H4 (cell line): Measurements from ENCODE around the gene INCENP. TPM values are rescaled to one million over a fixed set of nuclear protein-coding genes. Genes with fewer than 3 reads are reported as not detected.

ENCODE experiments used
- DNase-seq: peaks from one replicate; pipeline ENCODE4 v3.0.0-alpha.2; 2015; ENCODE audit warnings: low spot score
- total RNA-seq: library from RNA; depleted of rRNA; stranded (reverse); fragments of >200 nt; shearing (Covaris generic); gene quantifications from 2 replicates; pipeline ENCODE4 v1.2.3, GENCODE V29; 2014

The INCENP gene
- total RNA-seq, 1 experiment from 2014 or later = 48.9 TPM

- no peak for DNase-seq
Observed at GRCh38 chr11:62140304-62141110, 16.7 kb downstream of the INCENP start.

DNA sequence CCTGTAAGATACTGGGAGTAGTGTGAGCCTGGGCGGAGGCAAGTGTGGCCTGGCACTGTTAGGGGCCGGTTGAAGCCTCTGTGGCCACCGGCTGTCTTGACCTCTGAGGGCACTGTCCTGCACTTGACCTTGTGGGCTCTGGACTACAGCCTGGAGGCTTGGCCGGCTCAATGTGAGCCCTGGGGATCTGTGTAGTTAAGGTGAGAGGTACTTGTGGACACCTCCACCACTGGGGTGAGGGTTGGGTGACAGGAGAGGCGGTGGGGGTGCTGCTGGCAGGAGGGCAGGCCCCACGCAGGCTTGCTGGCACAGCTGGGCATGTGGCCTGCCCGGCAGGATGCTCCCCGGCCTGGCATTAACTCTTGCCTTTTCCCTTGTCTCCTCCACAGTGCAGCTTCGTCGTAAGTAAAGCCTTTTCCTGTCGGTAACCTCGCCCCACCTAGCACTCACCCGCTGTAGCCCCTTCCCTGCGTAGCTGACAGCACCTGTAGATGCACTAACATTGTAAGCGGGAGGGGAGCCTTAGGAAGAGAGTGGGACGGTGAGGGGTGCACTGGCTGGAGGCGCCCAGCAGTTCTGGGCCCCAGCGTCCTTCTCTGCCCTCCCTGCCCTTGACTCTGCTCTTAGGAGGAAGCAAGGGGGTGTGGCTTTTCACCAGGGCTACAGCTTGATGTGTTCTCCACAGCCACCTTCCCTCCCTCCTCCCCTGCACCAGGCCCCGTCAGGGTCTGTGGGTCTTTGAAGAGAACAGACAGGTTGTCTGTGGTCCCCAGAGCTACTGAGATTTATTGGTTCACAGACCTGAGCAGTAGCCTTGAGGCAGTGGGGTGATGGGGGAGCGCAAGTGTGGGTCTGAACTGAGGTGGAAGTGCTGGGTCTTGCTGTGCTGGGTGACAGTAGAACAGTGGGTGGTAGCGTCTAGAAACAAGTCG is 17.6 kb downstream of the INCENP start:
- no peak for DNase-seq

DNA sequence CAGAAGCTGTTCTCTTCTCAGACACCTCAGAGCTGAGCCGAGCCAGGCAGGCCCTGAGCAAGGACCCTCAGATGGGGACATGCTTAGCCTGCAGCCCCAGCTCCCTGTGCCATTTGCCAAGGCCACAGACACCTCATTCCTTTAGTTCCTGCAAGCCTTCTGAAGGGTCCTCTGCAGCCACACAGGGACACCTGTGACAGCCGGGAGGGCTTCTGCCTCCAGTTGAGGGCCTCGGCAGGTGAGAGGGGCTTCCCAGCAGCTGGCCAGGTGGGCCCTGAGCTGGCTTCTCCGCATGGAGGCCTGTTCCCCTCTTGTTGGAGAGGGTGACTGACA is 18.2 kb downstream of the INCENP start:
- no peak for DNase-seq

DNA sequence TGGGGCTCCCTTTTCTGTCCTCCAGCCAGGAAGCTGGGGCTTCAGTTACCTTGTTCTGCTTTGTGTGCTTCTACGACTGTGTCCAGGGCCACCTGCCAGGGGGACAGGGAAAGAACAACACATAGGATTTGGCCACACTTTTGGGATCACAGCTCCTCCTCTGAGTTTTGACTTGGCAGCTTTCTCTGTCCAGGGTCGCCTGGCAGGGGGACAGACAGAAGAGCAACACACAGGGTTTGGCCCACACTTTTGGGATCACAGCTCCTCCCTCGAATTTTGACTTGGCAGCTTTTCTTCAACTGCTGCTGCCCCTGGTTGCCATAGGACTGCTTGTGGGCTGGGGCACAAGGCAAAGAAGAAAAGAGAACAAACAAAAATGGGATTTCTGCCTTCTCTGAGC is 19.1 kb downstream of the INCENP start:
- no peak for DNase-seq

GRCh38 chr11:62143727-62144126 is 19.9 kb downstream of the INCENP start:
- no peak for DNase-seq

GRCh38 chr11:62144641-62145255 is 20.9 kb downstream of the INCENP start:
- DNase-seq = no peak

DNA sequence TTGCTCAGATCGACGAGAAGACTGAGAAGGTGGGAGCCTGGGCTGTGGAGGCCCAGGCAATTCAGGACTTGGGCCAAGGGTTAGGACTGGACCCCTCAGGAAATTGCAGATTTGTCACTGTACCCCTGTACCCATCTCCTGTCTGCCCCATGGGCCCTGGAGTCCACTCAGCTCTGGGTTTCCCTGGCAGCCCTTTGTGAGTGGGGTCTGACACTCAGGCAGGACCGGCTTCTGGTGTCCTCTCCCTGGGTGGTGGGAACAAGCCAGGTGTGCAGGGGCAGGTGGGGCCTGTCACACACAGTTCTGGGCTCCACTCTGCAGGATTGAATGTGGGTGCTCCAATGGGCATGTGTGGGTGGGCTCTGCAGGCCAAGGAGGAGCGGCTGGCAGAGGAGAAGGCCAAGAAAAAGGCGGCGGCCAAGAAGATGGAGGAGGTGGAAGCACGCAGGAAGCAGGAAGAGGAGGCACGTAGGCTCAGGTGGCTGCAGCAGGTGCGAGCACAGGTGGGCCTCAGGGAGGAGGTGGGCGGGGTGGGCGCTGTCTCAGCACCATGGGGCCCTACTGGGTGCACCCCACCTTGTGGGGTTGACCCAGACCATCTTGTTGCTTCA is 21.6 kb downstream of the INCENP start:
- no peak for DNase-seq

DNA sequence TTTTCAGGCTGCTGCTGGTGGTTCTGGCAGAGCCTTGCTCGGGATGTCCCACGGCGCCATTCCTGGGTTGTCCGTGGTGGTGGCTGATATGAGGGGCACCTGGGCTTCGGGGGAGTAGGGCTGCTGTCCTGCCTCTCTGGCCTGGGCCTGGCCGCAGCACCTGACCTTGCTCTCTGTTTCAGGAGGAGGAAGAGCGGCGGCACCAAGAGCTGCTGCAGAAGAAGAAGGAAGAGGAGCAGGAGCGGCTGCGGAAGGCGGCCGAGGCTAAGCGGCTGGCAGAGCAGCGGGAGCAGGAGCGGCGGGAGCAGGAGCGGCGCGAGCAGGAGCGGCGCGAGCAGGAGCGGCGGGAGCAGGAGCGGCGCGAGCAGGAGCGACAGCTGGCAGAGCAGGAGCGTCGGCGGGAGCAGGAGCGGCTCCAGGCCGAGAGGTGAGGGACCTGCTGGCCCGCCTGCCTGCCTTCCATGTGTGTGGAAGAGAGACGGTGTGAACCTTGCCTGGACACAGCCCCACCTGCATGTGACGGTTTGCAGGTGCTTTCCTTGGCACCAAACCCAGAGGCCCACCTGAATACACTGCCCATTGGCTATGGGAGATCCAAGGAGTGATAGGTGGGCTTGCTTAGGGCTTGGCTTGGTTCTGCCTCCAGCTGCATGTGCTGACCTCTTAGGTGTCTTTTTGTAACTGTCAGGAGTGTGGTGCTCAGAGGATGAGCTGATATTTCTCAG is 22.8 kb downstream of the INCENP start:
- no peak for DNase-seq

GRCh38 chr11:62147545-62147944 is 23.7 kb downstream of the INCENP start:
- no peak for DNase-seq

DNA sequence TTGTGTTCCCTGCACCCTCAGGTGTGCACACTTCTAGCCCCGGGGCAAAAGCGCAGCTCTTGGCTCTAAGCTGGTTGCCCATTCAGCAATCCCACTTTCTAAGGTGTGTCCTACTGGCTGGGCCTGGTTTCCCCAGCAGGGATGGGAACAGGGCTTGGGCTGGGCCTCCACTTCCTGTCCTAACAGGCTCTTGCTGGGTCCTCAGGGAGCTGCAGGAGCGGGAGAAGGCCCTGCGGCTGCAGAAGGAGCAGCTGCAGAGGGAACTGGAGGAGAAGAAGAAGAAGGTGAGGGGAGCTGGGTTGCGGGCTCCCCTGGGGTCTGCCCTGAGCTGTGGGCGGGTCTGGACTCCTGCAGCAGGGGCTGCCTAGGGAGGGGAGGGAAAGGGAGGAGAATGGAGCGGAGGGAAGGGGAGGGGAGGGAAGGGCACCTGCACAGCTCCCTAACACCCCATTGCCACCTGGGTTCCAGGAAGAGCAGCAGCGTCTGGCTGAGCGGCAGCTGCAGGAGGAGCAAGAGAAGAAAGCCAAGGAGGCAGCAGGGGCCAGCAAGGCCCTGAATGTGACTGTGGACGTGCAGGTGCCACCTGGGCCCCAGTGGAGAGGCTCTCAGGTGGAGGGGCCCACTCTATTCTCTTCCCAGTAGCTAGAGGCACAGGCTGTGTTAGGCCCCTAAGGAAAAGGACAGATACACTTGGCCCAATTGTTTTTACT is 24.6 kb downstream of the INCENP start:
- DNase-seq = no peak

GRCh38 chr11:62149986-62150886 is 26.4 kb downstream of the INCENP start:
- DNase-seq = no peak

- no peak for DNase-seq
Observed at GRCh38 chr11:62150887-62151736, 27.3 kb downstream of the INCENP start.

GRCh38 chr11:62151737-62152102 is 27.9 kb downstream of the INCENP start:
- DNase-seq = no peak

DNA sequence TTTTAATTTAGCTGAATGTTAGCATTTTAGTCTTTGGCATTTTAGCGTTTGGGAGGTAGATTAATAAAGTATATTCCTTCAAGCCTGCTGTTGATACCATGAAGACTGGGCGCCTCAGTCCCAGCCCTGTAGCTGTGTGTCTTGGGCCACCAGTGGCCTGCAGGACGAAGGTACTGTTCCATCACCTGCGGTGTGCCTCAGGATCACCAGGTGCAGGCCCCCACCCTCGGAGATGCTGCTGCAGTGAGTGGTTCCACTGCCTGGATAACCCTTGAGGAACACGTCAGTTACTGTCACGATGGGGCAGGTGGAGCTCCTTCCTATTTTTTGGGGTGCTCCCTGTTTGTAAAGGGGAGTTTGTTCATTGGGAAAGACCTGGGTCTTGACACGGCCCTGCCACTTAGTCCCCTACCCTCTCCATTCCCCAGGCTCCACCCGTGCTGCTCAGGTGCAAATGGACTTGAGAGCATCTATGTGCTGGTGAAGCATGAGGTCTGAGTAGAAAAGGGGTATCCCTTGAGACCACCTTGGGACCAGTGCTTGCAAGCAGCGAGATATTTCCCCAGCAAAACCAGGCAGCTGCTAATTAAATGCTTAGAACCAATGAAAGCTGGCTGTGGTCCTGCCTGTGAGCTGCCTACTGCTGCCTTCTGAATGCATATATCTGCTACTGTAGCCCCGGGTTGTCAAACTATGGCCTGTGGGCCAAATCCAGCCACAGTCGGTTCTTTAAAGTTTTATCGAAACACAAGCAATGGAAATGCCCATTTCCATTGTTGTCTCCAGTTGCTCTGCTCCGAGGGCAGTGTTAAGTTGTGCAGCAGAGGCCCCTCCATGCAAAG is 28.7 kb downstream of the INCENP start:
- DNase-seq = no peak

DNA sequence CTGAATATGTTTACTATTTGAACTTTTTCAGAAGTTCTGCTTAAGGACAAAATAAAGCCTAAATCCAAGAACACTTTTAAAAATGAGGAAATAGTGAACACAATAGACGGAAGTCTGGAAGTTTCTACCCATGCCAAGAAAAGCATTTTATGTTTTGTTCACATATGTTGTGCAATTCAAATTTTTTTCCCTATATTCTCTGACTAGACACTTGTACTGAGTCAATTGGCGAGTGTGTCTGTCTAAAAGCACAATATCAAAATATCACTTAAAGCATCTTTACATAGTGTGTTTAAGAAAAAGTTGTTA is 29.2 kb downstream of the INCENP start:
- no peak for DNase-seq

- no peak for DNase-seq
Observed at GRCh38 chr11:62153617-62154016, 29.8 kb downstream of the INCENP start.

DNA sequence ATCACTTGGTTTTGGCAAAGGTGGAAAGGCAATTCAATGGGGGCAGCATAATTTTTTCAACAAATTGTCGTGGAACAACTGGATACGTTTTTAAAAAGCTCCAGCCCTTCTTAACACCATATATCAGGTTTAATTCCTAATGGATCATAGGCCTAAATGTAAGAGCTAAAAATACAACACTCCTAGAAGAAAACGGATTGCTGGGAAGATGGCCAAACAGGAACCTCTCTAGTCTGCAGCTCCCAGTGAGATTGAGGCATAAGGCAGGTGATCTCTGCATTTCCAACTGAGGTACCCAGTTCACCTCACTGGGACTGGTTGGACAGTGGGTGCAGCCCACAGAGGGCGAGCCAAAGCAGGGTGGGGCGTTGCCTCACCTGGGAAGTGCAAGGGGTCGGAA is 33.8 kb downstream of the INCENP start:
- no peak for DNase-seq

- DNase-seq = no peak
Observed at GRCh38 chr11:62166371-62166770, 42.6 kb downstream of the INCENP start.
